Retina (tissue), 1 donor: ENCODE measurements around the gene NPB.

ENCODE experiments used
- DNase-seq: peaks from one replicate; pipeline ENCODE4 v3.0.0-alpha.2; 2016

Gene NPB

DNA sequence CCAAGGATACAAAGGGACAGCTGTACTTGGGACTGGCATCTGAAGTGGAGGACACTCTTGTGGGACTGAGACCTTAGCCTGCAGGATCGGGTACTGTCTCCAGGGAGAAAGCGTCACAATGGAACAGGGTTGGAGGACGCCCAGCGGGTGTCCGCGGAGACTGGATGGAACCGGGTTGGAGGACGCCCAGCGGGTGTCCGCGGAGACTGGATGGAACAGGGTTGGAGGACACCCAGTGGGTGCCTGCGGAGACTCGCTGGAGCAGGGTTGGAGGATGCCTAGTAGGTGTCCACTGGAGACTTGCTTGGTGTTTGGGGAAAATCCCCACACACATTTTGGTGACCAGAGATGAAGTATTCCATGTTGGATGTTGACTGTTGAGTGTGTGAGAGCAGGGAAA, 45.2 kb downstream of the NPB start, which contains the start of gene MYADML2:
TSS of gene MYADML2 (minus strand) at position 45 of the 400 bp plus-strand sequence. CDS start 5,492 bp downstream, outside the sequence.
- no peak for DNase-seq

DNA sequence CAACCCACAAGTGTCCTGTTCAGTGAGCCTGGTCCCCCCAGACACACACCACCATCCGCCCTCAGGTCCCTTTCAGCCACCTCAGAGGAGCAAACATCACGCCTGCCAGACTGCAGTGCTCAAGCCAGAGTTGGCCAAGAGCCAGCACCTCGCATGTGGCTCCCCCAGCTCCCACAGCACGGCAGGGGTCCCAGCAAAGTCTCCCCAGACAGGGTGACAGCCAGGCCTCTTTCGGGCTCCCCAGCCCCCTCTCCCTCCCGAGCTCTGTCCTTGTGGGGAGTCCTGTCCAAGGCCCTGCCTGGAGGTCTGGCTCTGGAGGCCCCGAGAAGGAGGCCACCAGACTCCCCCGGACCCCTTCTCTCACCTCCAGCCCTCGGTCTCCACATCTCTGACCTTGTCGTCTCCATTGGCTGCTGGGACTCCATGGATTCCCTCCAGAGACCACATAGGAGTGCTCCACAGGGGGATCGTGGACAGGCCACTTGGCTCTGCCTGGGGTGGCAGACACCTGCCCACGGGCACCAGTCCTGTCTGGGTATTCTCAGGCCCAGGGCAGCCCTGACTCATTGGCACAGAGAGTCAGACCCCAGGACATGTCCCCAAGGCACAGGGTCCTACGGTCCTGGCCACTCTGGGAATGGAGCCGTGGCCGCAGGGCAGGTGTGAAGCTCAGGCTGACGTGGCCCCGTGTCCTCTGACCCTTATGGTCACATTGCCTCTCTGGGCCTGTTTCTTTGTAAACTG, 46.8 kb downstream of the NPB start:
- DNase-seq, result no peak

DNA sequence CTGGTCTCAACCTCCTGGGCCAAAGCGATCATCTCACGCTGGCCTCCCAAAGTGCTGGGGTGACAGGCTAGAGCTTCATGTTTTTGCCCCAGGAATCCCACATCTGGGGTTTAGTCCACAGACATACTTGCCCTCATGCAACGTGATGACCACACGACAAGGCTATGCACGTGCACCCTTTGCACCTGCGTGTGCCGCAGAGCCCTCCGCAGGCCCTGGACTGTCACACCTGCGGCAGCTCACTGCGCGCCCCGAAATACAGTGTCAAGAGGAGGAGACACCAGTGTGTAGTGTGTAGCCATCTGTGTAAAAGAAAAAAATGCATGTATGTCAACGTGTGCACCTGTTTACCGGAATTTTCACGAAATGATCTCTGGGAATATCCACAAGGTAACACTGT, 48.5 kb downstream of the NPB start:
- no peak for DNase-seq

- DNase-seq, result no peak
Measured at GRCh38 chr17:81951785-81952684, 50.0 kb downstream of the NPB start.
